ENCODE data around the gene NXPH1.

Gene NXPH1

GRCh38 chr7:8433477-8434289 is at the start of gene NXPH1:
TSS of gene NXPH1 (plus strand) at chr7:8433609.
- Histone ChIP-seq H3K4me3 (ENCODE audit: low read depth, low read length) (peak within 1 kb of the TSS; percentile 69), H3K36me3 (ENCODE audit: control insufficient read depth, insufficient read depth, low read length) (no peaks in the 10 kb centered on the region), H3K9me3 (ENCODE audit: control insufficient read depth, insufficient read depth, low read length) (no peaks in the 10 kb centered on the region), H3K9ac (ENCODE audit: low read depth, low read length) (no peak within 1 kb of the TSS), H3K4me1 (ENCODE audit: control insufficient read depth, insufficient read depth, low read length) (peaks cover 5% of the 10 kb centered on the region), H3K27me3 (ENCODE audit: control insufficient read depth, insufficient read depth, low read length) (peaks cover 89% of the 10 kb centered on the region)

- Histone ChIP-seq H3K36me3 (ENCODE audit: control insufficient read depth, insufficient read depth, low read length) (no peaks in the 10 kb centered on the region), H3K4me3 (ENCODE audit: low read depth, low read length) (no peak overlapping the region), H3K27me3 (ENCODE audit: control insufficient read depth, insufficient read depth, low read length) (no peaks in the 10 kb centered on the region), H3K9me3 (ENCODE audit: control insufficient read depth, insufficient read depth, low read length) (no peaks in the 10 kb centered on the region), H3K4me1 (ENCODE audit: control insufficient read depth, insufficient read depth, low read length) (no peaks in the 10 kb centered on the region), H3K9ac (ENCODE audit: low read depth, low read length) (no peak overlapping the region)
These were observed 48.5 kb upstream of the NXPH1 start for GRCh38 chr7:8384901-8385300.

GRCh38 chr7:8386926-8387550 is 46.4 kb upstream of the NXPH1 start:
- H3K4me1 ChIP-seq (ENCODE audit: control insufficient read depth, insufficient read depth, low read length) = peaks cover 13% of the 10 kb centered on the region
- H3K27me3 ChIP-seq (ENCODE audit: control insufficient read depth, insufficient read depth, low read length) = no peaks in the 10 kb centered on the region
- H3K36me3 ChIP-seq (ENCODE audit: control insufficient read depth, insufficient read depth, low read length) = no peaks in the 10 kb centered on the region
- no peak overlapping the region for H3K9ac ChIP-seq (ENCODE audit: low read depth, low read length)
- no peak overlapping the region for H3K4me3 ChIP-seq (ENCODE audit: low read depth, low read length)
- no peaks in the 10 kb centered on the region for H3K9me3 ChIP-seq (ENCODE audit: control insufficient read depth, insufficient read depth, low read length)

- no peak overlapping the region for H3K9ac ChIP-seq (ENCODE audit: low read depth, low read length)
- no peak overlapping the region for H3K4me3 ChIP-seq (ENCODE audit: low read depth, low read length)
- no peaks in the 10 kb centered on the region for H3K9me3 ChIP-seq (ENCODE audit: control insufficient read depth, insufficient read depth, low read length)
- H3K27me3 ChIP-seq (ENCODE audit: control insufficient read depth, insufficient read depth, low read length) = no peaks in the 10 kb centered on the region
- H3K36me3 ChIP-seq (ENCODE audit: control insufficient read depth, insufficient read depth, low read length) = no peaks in the 10 kb centered on the region
- peaks cover 13% of the 10 kb centered on the region for H3K4me1 ChIP-seq (ENCODE audit: control insufficient read depth, insufficient read depth, low read length)
These were observed 45.7 kb upstream of the NXPH1 start for GRCh38 chr7:8387551-8388256.

- no peaks in the 10 kb centered on the region for H3K36me3 ChIP-seq (ENCODE audit: control insufficient read depth, insufficient read depth, low read length)
- no peaks in the 10 kb centered on the region for H3K27me3 ChIP-seq (ENCODE audit: control insufficient read depth, insufficient read depth, low read length)
- H3K9ac ChIP-seq (ENCODE audit: low read depth, low read length) = no peak overlapping the region
- peaks cover 13% of the 10 kb centered on the region for H3K4me1 ChIP-seq (ENCODE audit: control insufficient read depth, insufficient read depth, low read length)
- no peaks in the 10 kb centered on the region for H3K9me3 ChIP-seq (ENCODE audit: control insufficient read depth, insufficient read depth, low read length)
- no peak overlapping the region for H3K4me3 ChIP-seq (ENCODE audit: low read depth, low read length)
These were observed 45.2 kb upstream of the NXPH1 start for GRCh38 chr7:8388257-8388625.

- H3K9me3 ChIP-seq (ENCODE audit: control insufficient read depth, insufficient read depth, low read length) = no peaks in the 10 kb centered on the region
- peak overlapping the region; percentile 49 for H3K4me3 ChIP-seq (ENCODE audit: low read depth, low read length)
- no peaks in the 10 kb centered on the region for H3K27me3 ChIP-seq (ENCODE audit: control insufficient read depth, insufficient read depth, low read length)
- no peaks in the 10 kb centered on the region for H3K36me3 ChIP-seq (ENCODE audit: control insufficient read depth, insufficient read depth, low read length)
- no peak overlapping the region for H3K9ac ChIP-seq (ENCODE audit: low read depth, low read length)
- peaks cover 13% of the 10 kb centered on the region for H3K4me1 ChIP-seq (ENCODE audit: control insufficient read depth, insufficient read depth, low read length)
These were observed 43.7 kb upstream of the NXPH1 start for GRCh38 chr7:8389593-8390261.

GRCh38 chr7:8390262-8390626 is 43.2 kb upstream of the NXPH1 start:
- peak overlapping the region; percentile 49 for H3K4me3 ChIP-seq (ENCODE audit: low read depth, low read length)
- peaks cover 13% of the 10 kb centered on the region for H3K4me1 ChIP-seq (ENCODE audit: control insufficient read depth, insufficient read depth, low read length)
- H3K9ac ChIP-seq (ENCODE audit: low read depth, low read length) = no peak overlapping the region
- H3K36me3 ChIP-seq (ENCODE audit: control insufficient read depth, insufficient read depth, low read length) = no peaks in the 10 kb centered on the region
- no peaks in the 10 kb centered on the region for H3K9me3 ChIP-seq (ENCODE audit: control insufficient read depth, insufficient read depth, low read length)
- H3K27me3 ChIP-seq (ENCODE audit: control insufficient read depth, insufficient read depth, low read length) = no peaks in the 10 kb centered on the region

- H3K9ac ChIP-seq (ENCODE audit: low read depth, low read length) = no peak overlapping the region
- H3K4me1 ChIP-seq (ENCODE audit: control insufficient read depth, insufficient read depth, low read length) = peaks cover 13% of the 10 kb centered on the region
- H3K36me3 ChIP-seq (ENCODE audit: control insufficient read depth, insufficient read depth, low read length) = no peaks in the 10 kb centered on the region
- H3K4me3 ChIP-seq (ENCODE audit: low read depth, low read length) = no peak overlapping the region
- no peaks in the 10 kb centered on the region for H3K27me3 ChIP-seq (ENCODE audit: control insufficient read depth, insufficient read depth, low read length)
- no peaks in the 10 kb centered on the region for H3K9me3 ChIP-seq (ENCODE audit: control insufficient read depth, insufficient read depth, low read length)
These were observed 41.9 kb upstream of the NXPH1 start for GRCh38 chr7:8391353-8392062.

- no peak overlapping the region for H3K4me3 ChIP-seq (ENCODE audit: low read depth, low read length)
These were observed 37.1 kb upstream of the NXPH1 start for GRCh38 chr7:8396294-8396693.

GRCh38 chr7:8408871-8409270 is 24.5 kb upstream of the NXPH1 start:
- no peaks in the 10 kb centered on the region for H3K27me3 ChIP-seq (ENCODE audit: control insufficient read depth, insufficient read depth, low read length)
- no peak overlapping the region for H3K4me3 ChIP-seq (ENCODE audit: low read depth, low read length)
- H3K9me3 ChIP-seq (ENCODE audit: control insufficient read depth, insufficient read depth, low read length) = no peaks in the 10 kb centered on the region
- H3K4me1 ChIP-seq (ENCODE audit: control insufficient read depth, insufficient read depth, low read length) = peaks cover 4% of the 10 kb centered on the region
- H3K9ac ChIP-seq (ENCODE audit: low read depth, low read length) = no peak overlapping the region
- no peaks in the 10 kb centered on the region for H3K36me3 ChIP-seq (ENCODE audit: control insufficient read depth, insufficient read depth, low read length)

More at GRCh38 chr7:8396294-8396693, 37.1 kb upstream of the NXPH1 start:
- H3K27me3 ChIP-seq (ENCODE audit: control insufficient read depth, insufficient read depth, low read length) = no peaks in the 10 kb centered on the region
- peaks cover 3% of the 10 kb centered on the region for H3K4me1 ChIP-seq (ENCODE audit: control insufficient read depth, insufficient read depth, low read length)
- H3K9me3 ChIP-seq (ENCODE audit: control insufficient read depth, insufficient read depth, low read length) = no peaks in the 10 kb centered on the region
- H3K36me3 ChIP-seq (ENCODE audit: control insufficient read depth, insufficient read depth, low read length) = no peaks in the 10 kb centered on the region
- no peak overlapping the region for H3K9ac ChIP-seq (ENCODE audit: low read depth, low read length)

GRCh38 chr7:8411103-8411502 is 22.3 kb upstream of the NXPH1 start:
- Histone ChIP-seq H3K27me3 (ENCODE audit: control insufficient read depth, insufficient read depth, low read length) (no peaks in the 10 kb centered on the region), H3K9ac (ENCODE audit: low read depth, low read length) (no peak overlapping the region), H3K9me3 (ENCODE audit: control insufficient read depth, insufficient read depth, low read length) (no peaks in the 10 kb centered on the region), H3K36me3 (ENCODE audit: control insufficient read depth, insufficient read depth, low read length) (no peaks in the 10 kb centered on the region), H3K4me3 (ENCODE audit: low read depth, low read length) (no peak overlapping the region), H3K4me1 (ENCODE audit: control insufficient read depth, insufficient read depth, low read length) (peaks cover 4% of the 10 kb centered on the region)
